Measurements from ENCODE around the gene BMAL2. TPM values are rescaled to one million over a fixed set of nuclear protein-coding genes. Genes with fewer than 3 reads are reported as not detected.

The BMAL2 gene
- total RNA-seq, 1 experiment from 2014 or later, result 43.9 TPM

- Histone ChIP-seq H3K4me1 (ENCODE audit: control insufficient read depth, insufficient read depth, low read length) (no peaks in the 10 kb centered on the region), H3K36me3 (ENCODE audit: control insufficient read depth, insufficient read depth, low read length) (no peaks in the 10 kb centered on the region), H3K4me3 (ENCODE audit: low read depth in 2 of 2, low read length in 2 of 2) (no peak overlapping the region), H3K9me3 (ENCODE audit: control insufficient read depth, insufficient read depth, low read depth, low read length) (no peaks in the 10 kb centered on the region), H3K27me3 (ENCODE audit: control insufficient read depth, insufficient read depth, low read length) (no peaks in the 10 kb centered on the region), H3K27ac (ENCODE audit: low read length) (no peak overlapping the region)
- DNase-seq (ENCODE audit: low read depth, low spot score), result no peak
- POLR2A ChIA-PET, result no interaction called here
- CTCF ChIA-PET, result interaction anchor here (0.6 kb wide), 1 partner anchor 26 kb away, joined by 3 read pairs; no protein-coding TSS in a partner anchor
- no peak for TF ChIP-seq CTCF (IDR thresholded peaks at IDR 0.05)
- intact Hi-C loops (cut with micrococcal nuclease; ENCODE audit: unreplicated experiment) (loop anchor here (10.0 kb wide), 1 partner anchor 47 kb away; the partner anchor contains the start of gene BMAL2), in situ Hi-C loops (cut with HindIII; ENCODE audit: low pct_unique_long_range_greater_than_20kb, low sequenced_read_pairs) (no loop called here)
- no peak for ATAC-seq
- BruUV-seq (replicated peaks), result no TSS peak
These were observed 49.6 kb downstream of the BMAL2 start for GRCh38 chr12:27382171-27382795.

Other genes starting within 250 kb of the BMAL2 start
- 25.2 TPM for gene STK38L, start 88.5 kb upstream of the BMAL2 start, total RNA-seq (2021; ENCODE audit: unreplicated experiment)
- gene SMCO2, start 113.9 kb downstream of the BMAL2 start, total RNA-seq (2021; ENCODE audit: unreplicated experiment), result 0.36 TPM
- gene PPFIBP1, start 191.4 kb downstream of the BMAL2 start, total RNA-seq (2021; ENCODE audit: unreplicated experiment), result 88.6 TPM